ENCODE measurements around the gene GPX3. TPM values are rescaled to one million over a fixed set of nuclear protein-coding genes. Genes with fewer than 3 reads are reported as not detected.

The GPX3 gene
- total RNA-seq, 4 donors from 2014 or later: 2,730 to 12,549 (median 7,201) TPM

- Histone ChIP-seq H3K4me1 (peaks cover 20 to 41% of the 10 kb centered on the region in 2 donors), H3K9me3 (no peaks in the 10 kb centered on the region), H3K27ac (peak overlapping the region in 2 of 3 donors; percentile 25 to 57), H3K4me3 (replicated peaks in 1 of 3) (no peak overlapping the region), H3K27me3 (no peaks in the 10 kb centered on the region), H3K36me3 (peaks cover 3 to 11% of the 10 kb centered on the region in 2 donors)
- WGBS, 2 donors: 91 to 93% methylated on average over 3 of the region's 3 CpGs
- intact Hi-C loops (cut with DNase I): loop anchor here (5.0 kb wide), 1 partner anchor 113 kb away; no protein-coding TSS in a partner anchor
- peak in 1 of 2 donors; percentile 54 for DNase-seq
- TF ChIP-seq POLR2A (IDR thresholded peaks at IDR 0.05) (no peak), CTCF (IDR thresholded peaks at IDR 0.05) (no peak)
These were observed 34.3 kb downstream of the GPX3 start for GRCh38 chr5:151054709-151055108.

- peaks cover 27 to 47% of the 10 kb centered on the region in 2 donors for H3K4me1 ChIP-seq
- DNase-seq: peak; percentile 68 to 80
- no peaks in the 10 kb centered on the region for H3K9me3 ChIP-seq
- H3K27me3 ChIP-seq: no peaks in the 10 kb centered on the region
- peaks cover 0 to 6% of the 10 kb centered on the region in 2 donors for H3K36me3 ChIP-seq
- intact Hi-C loops (cut with DNase I): no loop called here
- no peak overlapping the region for H3K4me3 ChIP-seq (replicated peaks in 1 of 3)
- H3K27ac ChIP-seq: peak overlapping the region in 2 of 3 donors; percentile 25 to 57
- 39 to 60% methylated on average over 6 of the region's 6 CpGs for WGBS, 2 donors
- no peak for TF ChIP-seq CTCF (IDR thresholded peaks at IDR 0.05)
These were observed 34.9 kb downstream of the GPX3 start for GRCh38 chr5:151055336-151055735.

GRCh38 chr5:151056379-151057325, 36.3 kb downstream of the GPX3 start:
- intact Hi-C loops (cut with DNase I): no loop called here
- no peak for DNase-seq
- Histone ChIP-seq H3K4me1 (peaks cover 34 to 60% of the 10 kb centered on the region in 2 donors), H3K9me3 (no peaks in the 10 kb centered on the region), H3K27me3 (no peaks in the 10 kb centered on the region), H3K27ac (peak overlapping the region in 2 of 3 donors; percentile 57 to 78), H3K4me3 (replicated peaks in 1 of 3) (no peak overlapping the region), H3K36me3 (peaks cover 0 to 8% of the 10 kb centered on the region in 2 donors)
- TF ChIP-seq CTCF (IDR thresholded peaks at IDR 0.05) (no peak), POLR2A (IDR thresholded peaks at IDR 0.05) (no peak)
- 94 to 95% methylated on average over 16 to 25 of the region's 25 CpGs for WGBS, 2 donors

- H3K36me3 ChIP-seq: peaks cover 0 to 8% of the 10 kb centered on the region in 2 donors
- no peaks in the 10 kb centered on the region for H3K27me3 ChIP-seq
- H3K4me1 ChIP-seq: peaks cover 43 to 67% of the 10 kb centered on the region in 2 donors
- TF ChIP-seq CTCF (IDR thresholded peaks at IDR 0.05) (no peak), POLR2A (IDR thresholded peaks at IDR 0.05) (no peak)
- peak overlapping the region; percentile 78 to 92 (median 91) for H3K27ac ChIP-seq
- 79 to 92% methylated on average over 5 of the region's 5 CpGs for WGBS, 2 donors
- no peaks in the 10 kb centered on the region for H3K9me3 ChIP-seq
- DNase-seq: no peak
- no peak overlapping the region for H3K4me3 ChIP-seq (replicated peaks in 1 of 3)
- intact Hi-C loops (cut with DNase I): no loop called here
These were observed 37.9 kb downstream of the GPX3 start for GRCh38 chr5:151058301-151058700.

Measured in thyroid gland (tissue), 4 donors.